Tongue (tissue), 2 donors: ENCODE data around the gene AP3D1. TPM values are rescaled to one million over a fixed set of nuclear protein-coding genes. Genes with fewer than 3 reads are reported as not detected.
"Not testable (repeated sequence)": the region's sequence is repeated elsewhere in the genome, so short reads cannot be mapped to it uniquely, and the experiment has no call there.

ENCODE experiments used
- DNase-seq: peaks from one replicate; pipeline ENCODE4 v3.0.0-alpha.2; 2015
- total RNA-seq: library from RNA; depleted of rRNA; stranded (reverse); fragments of >200 nt; gene quantifications from one replicate; pipeline ENCODE4 v1.2.3, GENCODE V29; 2014

Gene AP3D1
- 44.9 TPM for total RNA-seq

DNA sequence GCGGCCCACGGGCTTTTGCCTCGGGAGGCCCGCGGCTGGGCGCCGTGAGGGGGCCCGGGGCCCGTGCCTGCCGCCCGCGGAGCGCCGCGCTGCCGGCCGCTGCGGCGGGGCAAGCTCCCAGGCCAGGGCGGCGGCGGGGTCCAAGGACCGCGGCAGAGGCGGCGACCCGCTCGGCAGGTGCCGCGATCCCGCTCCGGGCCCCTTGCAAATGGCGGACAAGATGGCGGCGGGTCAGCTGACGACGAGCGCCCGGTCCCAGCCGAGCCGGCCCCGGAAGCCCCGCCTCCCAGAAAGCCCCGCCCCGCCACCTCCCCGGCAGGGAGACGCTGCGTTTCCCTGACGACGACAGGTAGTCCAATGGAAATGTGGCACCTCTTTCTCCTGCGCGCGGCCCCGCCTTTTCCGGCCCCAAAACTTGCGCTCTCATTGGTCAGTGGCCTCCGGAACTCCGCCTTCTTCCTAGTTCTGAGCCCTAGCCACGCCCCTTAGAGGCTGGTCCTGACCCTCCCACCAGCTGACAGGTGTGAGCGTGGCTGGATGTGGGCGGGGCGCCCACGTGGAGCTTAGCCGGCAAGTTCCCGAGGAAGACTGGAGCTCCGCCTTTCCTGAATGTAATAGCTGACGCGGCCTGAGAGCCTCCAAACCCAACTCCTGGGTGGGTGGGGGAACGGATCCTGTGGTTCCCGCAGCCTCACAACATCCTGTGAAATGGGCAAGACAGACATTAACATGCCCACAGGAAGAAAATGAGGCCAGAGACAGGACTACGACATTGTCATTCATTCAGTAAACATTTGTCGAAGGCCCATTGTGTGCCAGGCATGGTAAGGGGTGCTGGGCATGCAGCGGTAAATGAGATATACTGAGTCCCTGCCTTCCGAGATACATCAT, at the start of gene AP3D1:
AP3D1 (minus strand) TSS at position 228 of the 891 bp plus-strand sequence. CDS start 232 bp downstream, outside the sequence.
- DNase-seq: peak; percentile 100

DNA sequence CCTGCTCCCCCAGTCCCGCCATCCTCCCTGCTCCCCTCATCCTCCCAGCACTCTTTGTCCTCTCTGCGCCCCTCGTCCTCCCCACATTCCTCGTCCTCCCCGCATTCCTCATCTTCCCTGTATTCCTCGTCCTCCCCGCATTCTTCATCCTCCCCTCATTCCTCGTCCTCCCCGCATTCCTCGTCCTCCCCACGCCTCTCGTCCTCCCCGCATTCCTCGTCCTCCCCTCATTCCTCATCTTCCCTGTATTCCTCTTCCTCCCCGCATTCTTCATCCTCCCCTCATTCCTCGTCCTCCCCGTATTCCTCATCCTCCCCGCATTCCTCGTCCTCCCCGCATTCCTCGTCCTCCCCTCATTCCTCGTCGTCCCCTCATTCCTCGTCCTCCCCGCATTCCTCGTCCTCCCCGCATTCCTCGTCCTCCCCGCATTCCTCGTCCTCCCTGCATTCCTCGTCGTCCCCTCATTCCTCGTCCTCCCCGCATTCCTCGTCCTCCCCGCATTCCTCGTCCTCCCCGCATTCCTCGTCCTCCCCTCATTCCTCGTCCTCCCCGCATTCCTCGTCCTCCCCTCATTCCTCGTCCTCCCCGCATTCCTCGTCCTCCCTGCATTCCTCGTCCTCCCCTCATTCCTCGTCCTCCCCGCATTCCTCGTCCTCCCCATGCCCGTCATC, 49.4 kb upstream of the AP3D1 start:
- not testable (repeated sequence) for DNase-seq

DNA sequence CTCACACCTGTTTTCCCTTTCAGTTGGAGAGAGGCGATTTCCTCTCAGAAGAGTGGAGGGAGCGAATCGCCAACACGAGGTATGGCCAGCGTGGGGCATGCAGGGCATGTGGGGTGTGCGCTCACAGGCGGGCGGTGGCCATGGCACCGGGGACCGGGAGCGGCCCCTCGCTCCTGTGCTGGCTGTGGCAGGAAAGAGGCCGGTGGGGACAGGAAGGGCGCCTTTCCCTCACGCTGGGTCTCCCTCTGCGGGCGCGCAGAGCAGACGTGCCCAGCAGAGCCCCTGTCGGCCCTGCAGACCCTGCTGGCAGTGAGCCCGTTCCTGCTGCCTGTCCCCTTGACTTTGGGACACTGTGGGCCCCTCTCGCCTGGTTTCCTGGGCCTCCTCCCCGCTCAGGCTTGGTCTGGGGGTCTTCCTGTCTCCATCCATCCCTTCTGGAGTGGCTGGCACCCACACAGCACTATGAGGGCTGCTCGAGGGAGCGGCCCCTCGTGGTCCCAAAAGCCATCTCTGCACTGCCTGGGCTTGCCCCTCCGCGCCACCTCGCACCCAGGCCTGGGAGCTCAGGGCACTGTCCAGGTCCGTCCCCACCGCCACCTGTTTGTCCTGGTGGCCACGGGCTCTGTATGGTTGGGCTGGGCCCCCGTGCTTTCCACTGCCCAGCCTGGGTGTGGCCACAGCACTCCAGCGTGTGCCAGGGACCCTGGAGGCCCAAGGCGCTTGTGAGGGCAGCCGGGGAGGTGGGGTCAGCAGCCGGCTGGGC, 48.7 kb upstream of the AP3D1 start:
- DNase-seq: no peak

DNA sequence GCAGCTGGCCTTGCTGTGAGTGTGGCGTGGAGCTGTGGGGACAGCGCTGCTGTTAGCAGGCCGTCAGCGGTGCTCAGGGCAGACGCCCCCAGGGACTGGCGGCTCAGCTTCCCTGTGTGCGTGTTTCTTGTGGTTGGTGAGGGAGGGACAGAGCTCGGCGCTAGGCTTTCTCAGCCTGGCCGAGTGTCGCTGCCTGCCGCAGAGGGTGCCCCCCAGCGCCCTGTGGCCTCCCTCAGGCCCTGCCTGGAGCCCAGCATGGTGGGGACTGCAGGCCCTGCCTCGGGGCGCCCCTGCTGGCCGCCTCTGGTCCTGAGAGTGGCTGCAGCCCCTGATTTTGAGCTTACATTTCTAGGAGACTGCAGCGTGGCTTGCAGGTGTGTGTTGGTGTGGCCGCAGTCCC, 47.8 kb upstream of the AP3D1 start:
- no peak for DNase-seq

DNA sequence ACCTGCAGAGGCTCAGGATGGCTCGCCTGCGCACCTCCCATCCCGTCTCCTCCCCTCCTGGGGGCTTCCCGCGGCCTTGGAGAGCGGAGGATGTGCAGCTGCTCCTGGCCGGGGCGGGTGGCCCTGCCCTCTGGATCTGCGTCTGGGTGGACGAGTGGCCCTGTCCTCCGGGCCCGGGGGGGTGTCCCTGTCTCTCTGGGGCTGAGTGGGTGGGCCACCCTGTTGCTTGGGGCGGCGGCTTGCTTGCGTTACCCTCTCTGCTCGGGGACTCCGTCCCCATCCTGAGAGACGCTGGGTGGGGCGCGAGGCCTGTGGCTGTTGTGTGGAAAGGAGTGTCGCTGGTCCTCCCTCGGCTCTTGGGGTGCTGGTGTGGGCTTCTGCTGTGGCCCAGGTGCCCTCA, 47.0 kb upstream of the AP3D1 start:
- DNase-seq: no peak

DNA sequence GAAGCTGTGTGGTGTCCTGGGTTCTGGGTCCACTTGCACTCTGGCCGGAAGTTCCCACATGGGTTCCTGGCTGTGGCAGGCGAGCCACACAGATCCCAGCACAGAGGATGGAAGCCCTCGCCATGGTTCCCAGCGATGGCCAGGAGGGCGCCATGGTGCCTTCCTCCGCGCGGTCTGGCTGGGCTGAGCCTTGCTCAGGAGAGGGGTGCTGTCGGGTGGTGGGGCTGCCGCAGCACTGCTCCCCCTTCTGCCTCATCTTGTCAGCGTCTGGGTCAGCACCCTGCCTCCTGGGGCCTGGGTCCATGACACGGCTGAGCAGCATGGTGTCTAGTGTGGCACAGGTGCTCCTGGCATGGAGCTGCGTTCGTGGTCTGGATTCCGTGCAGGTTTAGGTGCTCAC, 45.9 kb upstream of the AP3D1 start:
- DNase-seq: no peak

DNA sequence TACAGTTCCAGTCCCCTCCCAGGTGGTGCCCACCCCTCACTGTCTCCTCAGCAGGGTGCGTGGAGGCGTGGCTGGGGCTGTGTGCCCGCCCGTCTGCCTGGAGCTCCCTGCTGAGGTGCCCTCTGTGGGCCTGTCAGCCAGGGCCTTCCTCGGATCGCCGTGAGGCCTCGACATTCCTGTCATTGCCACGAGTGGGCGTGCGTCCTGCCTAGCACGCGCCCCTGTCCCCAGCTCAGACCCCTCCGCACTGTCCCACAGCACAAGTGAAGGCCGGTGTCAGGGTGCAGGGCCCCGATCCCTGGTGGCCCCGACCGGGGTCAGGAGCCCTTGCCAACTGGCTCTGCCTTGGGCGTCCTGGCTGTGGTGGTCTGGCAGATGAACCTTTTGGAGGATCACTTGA, 44.5 kb upstream of the AP3D1 start:
- DNase-seq: no peak

DNA sequence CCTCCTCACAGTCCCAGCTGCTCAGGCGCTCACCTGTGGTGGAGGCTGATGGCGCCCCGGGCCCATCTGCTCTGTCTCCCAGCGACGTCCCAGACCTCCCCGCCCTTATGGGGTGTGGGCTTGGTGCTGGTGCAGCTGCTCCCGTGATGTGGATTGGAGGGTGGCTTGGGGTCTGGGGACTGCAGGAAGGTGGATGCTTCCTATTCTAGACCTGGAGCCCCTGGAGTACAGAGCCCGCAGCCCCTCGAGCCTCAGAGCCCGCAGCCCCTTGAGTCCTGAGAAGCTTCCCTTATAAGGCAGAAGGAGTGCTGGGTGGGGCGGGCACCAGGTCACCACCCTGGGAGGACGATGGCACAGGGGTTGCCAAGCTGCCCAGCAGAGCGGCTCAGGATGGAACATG, 44.0 kb upstream of the AP3D1 start:
- DNase-seq: no peak

DNA sequence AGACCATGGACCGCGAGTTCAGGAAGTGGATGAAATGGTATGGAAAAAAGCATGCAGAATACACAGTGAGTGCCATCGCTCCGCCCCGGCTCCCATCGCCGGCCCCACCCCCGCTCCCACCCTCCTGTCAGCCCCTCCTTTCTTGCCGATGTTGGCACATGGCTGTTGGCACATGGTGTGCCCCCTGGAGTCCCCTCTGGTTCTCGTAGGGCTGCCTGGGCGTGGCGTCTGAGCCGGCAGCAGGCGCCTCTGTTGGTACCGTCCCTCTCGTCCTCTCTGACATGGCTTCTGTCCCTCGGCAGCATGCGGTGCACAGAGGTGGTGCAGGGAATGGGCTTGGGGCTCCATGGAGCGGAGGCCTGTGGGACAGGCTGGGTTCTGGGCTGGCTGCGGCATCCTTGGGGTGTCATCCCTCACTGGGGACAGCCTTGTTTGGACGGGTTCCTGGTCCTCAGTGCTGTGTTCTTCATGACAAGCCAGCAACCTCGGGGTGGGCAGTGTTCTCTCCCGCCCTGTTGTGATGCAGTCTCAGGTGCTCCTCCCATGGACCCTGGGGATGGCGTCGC, 43.2 kb upstream of the AP3D1 start:
- no peak for DNase-seq

DNA sequence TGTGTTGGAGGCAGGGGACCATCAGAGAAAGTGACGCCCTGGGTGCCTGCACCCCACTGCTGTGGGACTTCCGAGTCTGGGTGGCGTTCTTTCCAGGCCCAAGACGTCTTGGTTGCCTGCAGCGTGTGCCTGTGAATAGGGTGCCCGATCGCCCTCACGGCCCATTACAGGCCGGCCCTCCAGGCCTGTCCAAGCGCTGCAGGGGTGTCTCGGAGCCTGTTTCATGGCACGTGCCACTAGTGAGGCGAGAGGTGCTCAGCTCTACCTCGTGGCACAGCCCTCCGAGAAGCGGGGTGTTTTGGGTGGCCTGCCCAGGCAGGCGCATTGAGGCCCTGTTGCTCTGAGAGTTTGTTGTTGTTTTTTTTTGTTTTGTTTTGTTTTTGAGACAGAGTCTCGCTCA, 42.4 kb upstream of the AP3D1 start:
- DNase-seq: no peak

DNA sequence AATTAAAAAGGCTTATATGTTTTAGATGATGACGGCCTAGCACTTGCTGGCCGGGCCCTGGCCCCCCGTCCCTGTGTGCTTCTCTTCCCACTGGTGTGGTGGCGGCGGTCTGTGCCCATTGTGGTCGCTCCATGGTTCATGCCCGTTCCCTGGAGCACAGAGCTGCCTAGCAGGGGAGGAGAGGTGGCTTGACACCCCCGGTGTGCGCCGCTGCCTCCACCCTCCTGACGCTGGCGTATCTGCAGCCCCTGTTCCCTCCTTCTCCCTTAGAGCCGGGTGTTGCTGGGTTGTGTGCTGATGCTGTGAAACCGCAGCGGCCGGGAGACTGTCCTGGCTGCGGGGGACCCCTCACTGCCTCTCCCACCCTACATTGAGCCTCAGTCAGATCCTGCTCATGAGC, 41.5 kb upstream of the AP3D1 start:
- no peak for DNase-seq

DNA sequence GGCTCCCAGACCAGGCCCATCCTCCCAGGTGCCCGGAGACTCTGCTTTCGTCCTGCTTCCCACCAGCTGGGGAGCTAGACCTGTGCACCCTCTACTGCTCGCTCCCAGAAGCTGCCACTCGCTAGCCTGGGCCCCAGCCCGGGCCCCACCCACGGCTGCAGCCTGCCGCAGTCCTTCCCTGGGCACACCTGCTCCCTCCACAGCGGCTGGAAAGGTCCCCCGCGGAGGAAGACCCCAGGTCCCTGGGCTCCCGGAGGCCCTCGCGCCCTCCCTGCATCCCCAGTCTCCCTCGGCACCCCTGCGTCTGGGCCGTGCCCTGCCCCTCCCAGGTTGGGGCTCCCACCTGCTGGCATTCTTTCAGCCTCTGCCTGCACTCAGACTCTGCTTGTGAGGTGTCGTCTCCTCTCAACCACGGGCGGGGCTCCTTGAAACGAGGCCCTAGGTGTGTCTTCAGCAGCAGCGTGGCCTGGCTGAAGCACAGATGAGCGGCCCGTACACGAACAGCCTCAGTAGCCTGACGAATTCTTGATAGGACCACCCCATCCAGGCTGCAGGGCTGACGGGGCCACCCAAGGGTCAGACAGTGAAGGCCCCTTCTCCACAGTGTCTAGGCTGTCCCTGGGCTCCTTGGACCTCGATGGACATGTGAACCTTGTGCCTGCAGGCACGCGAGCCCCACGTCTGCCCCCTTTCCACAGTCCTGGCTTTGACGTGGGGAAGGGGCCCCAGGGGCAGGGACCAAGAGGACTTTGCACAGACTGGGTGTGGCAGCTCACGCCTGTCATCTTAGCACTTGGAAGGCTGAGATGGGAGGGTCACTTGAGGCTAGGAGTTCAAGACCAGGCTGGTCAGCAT, 40.3 kb upstream of the AP3D1 start:
- no peak for DNase-seq

DNA sequence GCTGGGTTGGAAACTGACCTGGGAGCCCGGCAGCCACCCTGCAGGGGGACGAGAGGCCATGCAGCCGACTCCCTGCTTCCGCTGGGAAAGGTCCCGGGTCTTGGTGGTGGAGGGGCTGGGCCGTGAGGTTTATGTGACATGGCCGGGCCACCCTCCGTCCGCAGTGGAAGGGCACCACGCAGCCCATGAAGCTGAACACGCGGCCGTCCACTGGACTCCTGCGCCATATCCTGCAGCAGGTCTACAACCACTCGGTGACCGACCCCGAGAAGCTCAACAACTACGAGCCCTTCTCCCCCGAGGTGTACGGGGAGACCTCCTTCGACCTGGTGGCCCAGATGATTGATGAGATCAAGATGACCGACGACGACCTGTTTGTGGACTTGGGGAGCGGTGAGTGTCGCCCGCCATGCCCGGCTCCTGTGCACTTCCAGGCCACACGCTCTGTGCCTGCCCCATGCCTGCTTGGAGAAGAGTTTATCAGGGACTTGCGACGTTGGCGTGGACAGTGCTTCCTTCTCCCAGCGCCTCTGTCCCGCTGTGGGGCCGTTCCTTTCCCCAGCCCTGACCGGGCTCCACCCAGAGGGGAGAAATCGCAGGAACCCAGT, 39.6 kb upstream of the AP3D1 start:
- no peak for DNase-seq

DNA sequence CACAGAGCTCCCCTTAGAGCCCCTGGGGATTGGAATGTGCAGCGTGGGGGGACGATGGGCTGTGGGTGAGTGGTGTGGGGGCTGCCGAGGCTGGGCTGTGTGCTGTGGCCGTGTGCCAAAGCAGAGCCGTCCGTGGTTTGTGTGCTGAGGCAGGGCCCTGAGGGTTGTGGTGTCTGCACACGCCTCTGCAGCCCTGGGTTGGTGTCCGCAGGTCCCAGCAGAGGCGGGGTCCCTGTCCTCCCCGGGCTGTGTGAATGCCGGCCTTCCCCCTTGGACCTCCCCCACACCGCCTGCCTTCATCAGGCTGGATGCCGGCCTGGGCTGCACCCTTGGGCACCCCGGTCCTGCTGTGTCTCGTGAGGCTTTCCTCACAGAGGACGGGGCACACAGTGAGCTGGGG, 38.5 kb upstream of the AP3D1 start:
- DNase-seq: no peak

DNA sequence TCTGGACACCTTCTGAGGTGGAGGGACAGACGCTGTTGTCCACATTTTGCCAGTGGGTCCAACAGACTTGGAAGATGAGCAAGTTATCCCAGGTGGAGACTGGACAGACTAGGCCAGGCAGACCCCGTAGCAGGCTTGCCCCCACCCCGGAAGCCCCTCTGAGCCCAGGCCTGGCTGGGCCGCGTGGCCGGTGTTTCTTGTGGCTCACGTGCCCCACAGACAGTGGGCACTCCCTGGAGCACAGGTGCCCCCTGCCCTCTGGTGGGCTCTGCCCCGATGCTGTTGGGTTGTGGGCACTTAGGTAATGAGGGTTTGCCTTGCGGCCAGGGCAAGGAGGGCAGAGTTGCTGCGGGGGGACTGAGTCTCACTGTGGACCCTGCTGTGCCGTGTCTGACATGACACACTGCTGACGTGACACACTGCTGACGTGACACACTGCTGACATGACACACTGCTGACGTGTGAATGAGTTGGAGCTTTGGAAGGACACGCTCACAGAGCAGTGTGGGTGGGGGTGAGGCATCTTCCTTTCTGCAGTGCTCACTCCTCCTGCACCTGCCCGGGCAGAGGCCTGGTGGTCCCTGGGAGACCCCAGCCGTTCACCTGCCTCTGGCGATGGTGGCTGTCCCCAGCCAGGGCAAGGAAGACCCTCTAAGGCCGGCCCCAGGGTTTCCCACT, 37.5 kb upstream of the AP3D1 start:
- no peak for DNase-seq

DNA sequence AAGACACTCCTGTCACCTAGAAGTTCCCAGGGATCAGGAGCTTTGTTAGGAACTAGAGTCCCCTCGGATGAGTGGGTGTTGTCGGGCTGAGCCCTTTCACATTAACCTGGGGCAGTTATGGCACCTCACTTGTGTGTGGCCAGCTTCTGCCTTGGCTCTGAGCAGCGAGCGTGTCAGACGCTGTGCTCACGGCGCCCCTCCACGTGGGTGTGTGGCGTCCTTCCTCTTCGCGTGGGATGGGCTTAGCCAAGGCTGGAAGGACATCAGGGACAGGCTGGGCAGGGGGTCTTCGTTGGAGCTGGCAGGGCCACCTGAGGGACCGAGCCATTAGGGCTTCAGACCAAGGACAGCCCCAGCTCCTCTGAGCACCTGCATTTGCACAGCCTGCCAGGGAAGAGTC, 35.8 kb upstream of the AP3D1 start:
- no peak for DNase-seq

DNA sequence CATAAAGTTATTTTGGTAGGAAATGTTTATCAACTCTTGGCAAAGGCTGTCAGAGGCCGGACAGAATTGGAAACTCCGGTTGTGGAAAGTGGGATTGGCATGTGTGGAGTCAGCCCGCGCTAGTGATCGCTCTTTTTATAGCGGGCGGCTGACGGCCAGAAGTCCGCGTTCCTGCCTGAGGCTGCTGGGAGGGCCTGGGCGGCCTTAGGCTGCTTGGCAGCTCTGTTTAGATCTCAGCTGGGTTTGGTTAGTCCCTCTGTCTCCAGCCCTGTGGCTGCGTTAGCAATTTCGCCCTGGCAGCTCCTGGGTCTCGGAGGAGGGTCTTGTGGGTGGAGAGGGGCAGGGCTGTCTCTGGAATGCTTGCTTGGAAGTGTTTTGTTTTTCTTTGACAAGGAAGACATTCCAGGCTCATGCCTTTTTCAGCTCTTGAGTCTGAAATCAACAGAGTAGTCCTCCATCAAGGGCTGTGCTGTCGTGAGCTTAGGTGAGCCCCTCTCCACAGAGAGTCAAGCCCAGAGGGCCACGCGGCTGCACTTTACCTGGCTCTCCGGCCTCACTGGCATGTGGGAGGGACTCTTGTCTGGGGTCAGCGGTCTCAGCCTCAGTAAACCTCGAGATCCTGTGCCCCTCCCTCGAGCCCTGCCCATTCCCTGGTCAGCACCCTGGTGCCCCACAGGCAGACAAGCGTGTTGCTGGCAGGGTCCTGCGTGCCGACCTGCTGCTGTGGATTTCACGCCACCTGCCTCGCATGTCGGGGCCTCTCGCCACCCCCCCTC, 34.9 kb upstream of the AP3D1 start:
- DNase-seq: peak; percentile 89

DNA sequence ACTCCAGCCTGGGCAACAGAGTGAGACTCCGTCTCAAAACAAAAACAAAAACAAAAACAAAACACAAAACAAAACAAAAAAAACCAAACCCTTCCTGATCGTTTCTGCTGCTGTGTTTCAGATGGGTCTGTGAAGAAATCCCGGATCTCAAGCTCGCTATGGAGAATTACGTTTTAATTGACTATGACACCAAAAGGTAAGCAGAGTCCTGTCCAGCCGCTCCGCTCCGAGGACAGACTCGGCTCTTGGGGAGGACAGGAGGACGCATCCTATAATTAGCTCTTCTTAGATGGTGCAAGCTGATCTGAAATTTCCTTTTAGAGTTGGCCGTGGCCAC, 34.3 kb upstream of the AP3D1 start:
- DNase-seq: no peak

DNA sequence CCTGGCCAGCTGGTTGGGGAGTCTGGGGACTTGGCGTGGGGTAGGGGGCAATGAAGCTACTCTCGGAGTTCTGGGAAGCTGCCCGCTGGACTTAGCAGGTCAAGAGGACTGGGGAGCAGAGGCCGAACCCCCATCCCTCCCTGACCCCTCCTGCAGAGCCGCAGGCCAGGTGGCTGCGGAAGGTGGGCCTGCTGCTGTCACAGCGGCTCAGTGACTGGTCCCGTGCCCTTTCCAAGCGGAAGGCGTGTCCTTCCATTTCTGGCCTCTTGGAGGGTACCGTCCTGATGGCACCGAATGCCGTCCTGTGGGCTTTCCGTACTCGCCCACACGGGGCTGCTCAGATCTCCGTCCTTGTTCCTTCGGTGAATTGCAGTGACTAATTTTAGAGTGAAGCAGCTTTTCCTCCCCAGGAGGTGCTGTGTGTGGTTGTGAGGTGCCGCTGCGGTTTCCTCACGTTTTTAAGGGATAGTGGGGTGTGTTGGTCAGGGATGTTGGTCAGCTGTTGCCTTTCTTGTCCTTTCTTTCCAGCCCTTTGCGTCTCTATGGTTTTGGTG, 33.1 kb upstream of the AP3D1 start:
- no peak for DNase-seq

DNA sequence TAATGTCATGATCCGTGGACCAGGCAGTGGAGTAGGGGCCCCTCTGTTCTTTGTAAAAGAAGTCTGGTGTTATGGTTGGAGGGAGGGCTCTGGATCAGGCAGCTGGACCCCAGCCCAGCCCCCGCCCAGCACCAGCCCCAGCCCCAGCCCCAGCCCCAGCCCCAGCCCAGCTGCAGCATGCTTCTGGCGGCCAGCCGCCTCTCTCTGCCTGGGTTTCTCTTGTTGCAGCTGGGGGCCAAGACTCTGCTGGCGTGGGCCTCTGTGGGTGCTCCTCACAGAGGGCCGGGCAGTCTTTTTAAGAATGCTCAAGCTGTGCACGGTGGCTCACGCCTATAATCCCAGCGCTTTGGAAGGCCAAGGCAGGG, 30.2 kb upstream of the AP3D1 start:
- DNase-seq: peak; percentile 93
